Panc1 (cell line): ENCODE data around the gene SLC25A33. TPM values are rescaled to one million over a fixed set of nuclear protein-coding genes. Genes with fewer than 3 reads are reported as not detected.

ENCODE experiments used
- ATAC-seq: fragments of 200-7000 bp; cut with Tn5 transposase; 2 replicates; pipeline ENCODE4 v1.9.1; 2020; ENCODE audit warnings: mild to moderate bottlenecking, moderate library complexity
- BruUV-seq: library from RNA; stranded (reverse); fragments of 400-500 nt; replicated peaks from 2 replicates; lab custom pipeline; 2021; lab: Mats Ljungman, UMichigan
- CTCF ChIA-PET: fragments of 300-600 bp; sonication (Branson Sonifier 250); formaldehyde crosslinking; loops from one replicate; lab custom pipeline; 2022; ENCODE audit warnings: antibody characterized with exemption; lab: Charles Lee
- POLR2A ChIA-PET: fragments of 300-600 bp; sonication (Branson Sonifier 250); formaldehyde crosslinking; loops from one replicate; lab custom pipeline; 2022; ENCODE audit warnings: antibody characterized with exemption; lab: Charles Lee
- DNase-seq: peaks from one replicate; pipeline ENCODE4 v3.0.0-alpha.2; 2010; ENCODE audit warnings: low read depth, low spot score
- H3K27ac ChIP-seq: 2 replicates; pipeline ENCODE4 v1.5.1; 2011; ENCODE audit warnings: mild to moderate bottlenecking, low read length, inconsistent platforms
- H3K27me3 ChIP-seq: fragments of 200-500 bp; sonication (Bioruptor generic); 2 replicates; pipeline ENCODE4 v1.6.0; 2014; ENCODE audit warnings: low read length, inconsistent platforms; ENCODE audit not compliant: control insufficient read depth, insufficient read depth
- H3K36me3 ChIP-seq: fragments of 200-500 bp; sonication (Bioruptor generic); 2 replicates; pipeline ENCODE4 v1.5.1; 2014; ENCODE audit warnings: inconsistent platforms, mild to moderate bottlenecking, low read length, moderate library complexity; ENCODE audit not compliant: control insufficient read depth, insufficient read depth
- H3K4me1 ChIP-seq: 2 replicates; pipeline ENCODE4 v1.5.1; 2011; ENCODE audit warnings: inconsistent platforms, mild to moderate bottlenecking, low read length, moderate library complexity; ENCODE audit not compliant: control insufficient read depth, insufficient read depth
- H3K4me3 ChIP-seq, 2 experiments: 2 replicates each; pipeline ENCODE4 v1.5.1; 2011 to 2012; ENCODE audit warnings: low read depth in 2 of 2, low read length in 2 of 2, mild to moderate bottlenecking in 2 of 2, inconsistent platforms in 1 of 2, moderate library complexity in 1 of 2
- H3K9me3 ChIP-seq: fragments of 200-500 bp; sonication (Bioruptor generic); 2 replicates; pipeline ENCODE4 v1.5.1; 2014; ENCODE audit warnings: low read depth, mild to moderate bottlenecking, inconsistent platforms, low read length, moderate library complexity; ENCODE audit not compliant: control insufficient read depth, insufficient read depth
- CTCF ChIP-seq: fragments of 450-650 bp; IDR thresholded peaks from 2 replicates; pipeline ENCODE4 v1.5.1; 2017; ENCODE audit warnings: mild to moderate bottlenecking
- POLR2AphosphoS5 ChIP-seq: IDR thresholded peaks from 2 replicates; pipeline ENCODE4 v1.6.1; 2012; ENCODE audit warnings: mild to moderate bottlenecking, low read depth, low read length, moderate library complexity
- REST ChIP-seq, 2 experiments: IDR thresholded peaks; 2 replicates each; pipeline ENCODE4 v1.6.1; 2011 to 2012; ENCODE audit warnings: low read depth in 2 of 2, control low read depth in 1 of 2, low read length in 1 of 2, mild to moderate bottlenecking in 1 of 2, moderate library complexity in 1 of 2; ENCODE audit not compliant: insufficient read depth in 1 of 2
- SIN3A ChIP-seq: IDR thresholded peaks from 2 replicates; pipeline ENCODE4 v1.6.1; 2012; ENCODE audit warnings: low read depth, mild to moderate bottlenecking, low read length, moderate library complexity, borderline replicate concordance; ENCODE audit not compliant: insufficient read depth
- TCF7L2 ChIP-seq: IDR thresholded peaks from 2 replicates; pipeline ENCODE4 v1.6.1; 2011; ENCODE audit warnings: mild to moderate bottlenecking, low read depth, low read length, inconsistent platforms
- in situ Hi-C: cut with HindIII; loops from 2 replicates; pipeline ENCODE4 v1.10.0; 2016; ENCODE audit warnings: low sequenced_read_pairs, low pct_unique_long_range_greater_than_20kb
- intact Hi-C: fragments of 100-400 bp; cut with micrococcal nuclease; formaldehyde crosslinking; loops from one replicate; pipeline ENCODE4 v1.10.0; 2022; ENCODE audit not compliant: unreplicated experiment
- total RNA-seq: library from RNA; stranded (reverse); gene quantifications from one replicate; pipeline ENCODE4 v1.2.1, GENCODE V29; 2021; ENCODE audit not compliant: unreplicated experiment

Gene SLC25A33
- total RNA-seq, 1 experiment from 2014 or later, result 13.4 TPM

GRCh38 chr1:9593147-9593491, 53.9 kb downstream of the SLC25A33 start:
- in situ Hi-C loops, result no loop called here
- ChIA-PET CTCF (no interaction called here), POLR2A (no interaction called here)
- BruUV-seq, result no TSS peak
- TF ChIP-seq POLR2AphosphoS5 (no peak), CTCF (no peak), TCF7L2 (no peak), REST (IDR thresholded peaks at IDR 0.05; ENCODE audit: insufficient read depth in 1 of 2, low read depth in 2 of 2, low read length in 1 of 2) (no peak), SIN3A (no peak)
- no peaks in the 10 kb centered on the region for H3K36me3 ChIP-seq
- H3K4me3 ChIP-seq, result no peak overlapping the region
- ATAC-seq (no peak), DNase-seq (no peak)
- no peaks in the 10 kb centered on the region for H3K27me3 ChIP-seq
- intact Hi-C loops, result no loop called here
- peaks cover 5% of the 10 kb centered on the region; the same call in 1 of the 2 replicates for H3K4me1 ChIP-seq
- no peak overlapping the region for H3K27ac ChIP-seq
- no peaks in the 10 kb centered on the region for H3K9me3 ChIP-seq

DNA sequence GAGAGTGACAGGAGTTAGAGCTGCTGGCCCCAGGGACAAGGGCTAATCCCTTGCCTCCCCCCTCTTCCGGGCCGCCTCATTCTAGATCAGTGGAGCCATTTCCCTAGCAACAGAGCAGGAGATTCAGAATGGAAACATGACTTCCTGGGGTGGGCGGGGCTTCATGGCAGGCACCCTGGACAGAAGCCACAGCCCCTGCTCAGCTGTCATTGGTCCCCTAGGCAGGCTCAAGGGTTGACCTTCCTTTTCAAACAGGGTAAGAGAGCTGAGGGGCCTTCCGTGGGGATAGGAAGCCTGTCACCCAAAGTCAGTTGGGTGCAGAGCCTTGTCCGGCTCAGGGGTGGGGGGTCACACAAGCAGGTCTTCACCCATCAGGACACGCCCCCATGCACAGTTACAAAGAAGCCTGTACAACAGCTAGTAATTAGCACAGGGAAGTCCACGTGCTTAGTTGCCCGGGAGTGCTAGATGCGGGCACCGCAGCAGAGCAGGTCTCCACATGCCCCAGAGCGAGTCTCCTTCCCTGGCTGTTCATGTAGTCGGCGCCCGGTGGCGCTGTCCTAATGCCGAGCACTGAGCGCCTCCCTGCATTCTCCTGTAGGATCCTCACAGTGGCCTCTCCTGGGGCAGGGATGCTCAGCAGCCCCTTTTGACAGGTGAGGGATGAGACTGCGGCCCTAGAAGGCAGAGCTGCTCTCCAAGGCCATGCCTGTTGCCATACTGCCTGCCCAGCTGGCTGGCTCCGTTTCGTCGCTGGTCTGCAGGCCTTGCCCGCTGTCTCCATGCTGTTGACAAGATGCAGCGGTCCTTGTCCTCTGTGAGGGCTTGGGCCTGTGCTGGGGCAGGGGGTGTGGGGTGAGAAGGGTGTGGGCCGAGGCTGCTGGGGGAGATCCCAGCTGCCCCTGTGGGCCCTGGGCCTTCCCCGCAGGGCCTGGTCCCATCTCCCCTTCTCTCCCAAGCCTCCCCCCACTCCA, 54.5 kb downstream of the SLC25A33 start:
- ChIA-PET CTCF (no interaction called here), POLR2A (no interaction called here)
- H3K4me3 ChIP-seq, result no peak overlapping the region
- intact Hi-C loops, result no loop called here
- H3K27me3 ChIP-seq, result no peaks in the 10 kb centered on the region
- peaks cover 5% of the 10 kb centered on the region; the same call in 1 of the 2 replicates for H3K4me1 ChIP-seq
- TF ChIP-seq SIN3A (no peak), REST (IDR thresholded peaks at IDR 0.05; ENCODE audit: insufficient read depth in 1 of 2, low read depth in 2 of 2, low read length in 1 of 2) (0 out of 4 replicates have a peak, but pooled peaks of 1 of the 2 experiments have one; percentile 13)
- no peak for DNase-seq
- H3K36me3 ChIP-seq, result no peaks in the 10 kb centered on the region
- in situ Hi-C loops, result no loop called here
- H3K9me3 ChIP-seq, result no peaks in the 10 kb centered on the region
- ATAC-seq, result no peak
- H3K27ac ChIP-seq, result no peak overlapping the region
- no TSS peak for BruUV-seq
